Upper lobe of left lung (tissue), 6 donors: ENCODE results near the gene CASR. TPM values are rescaled to one million over a fixed set of nuclear protein-coding genes. Genes with fewer than 3 reads are reported as not detected.
"Not testable (repeated sequence)": the region's sequence is repeated elsewhere in the genome, so short reads cannot be mapped to it uniquely, and the experiment has no call there.

Experiments
- ATAC-seq, 2 donors: fragments of 200-7000 bp; cut with Tn5 transposase; one replicate each; pipeline ENCODE4 v1.9.1; 2022; ENCODE audit warnings: mild to moderate bottlenecking in 2 of 2, moderate library complexity in 2 of 2; ENCODE audit not compliant: low FRiP score in 2 of 2
- DNase-seq, 2 donors: peaks; one replicate each; pipeline ENCODE4 v3.0.0-alpha.2; 2019 to 2020
- H3K27ac ChIP-seq, 4 donors: fragments of 200-600 bp; sonication (generic); one replicate each; pipeline ENCODE4 v1.5.1; 2016 to 2019
- H3K27me3 ChIP-seq, 4 donors: fragments of 200-600 bp; sonication (generic); one replicate each; pipeline ENCODE4 v1.5.1; 2017 to 2019
- H3K36me3 ChIP-seq, 4 donors: fragments of 200-600 bp; sonication (generic); one replicate each; pipeline ENCODE4 v1.5.1; 2016 to 2019
- H3K4me1 ChIP-seq, 4 donors: fragments of 200-600 bp; sonication (generic); one replicate each; pipeline ENCODE4 v1.5.1; 2018 to 2019
- H3K4me3 ChIP-seq, 4 donors: fragments of 200-600 bp; sonication (generic); one replicate each; pipeline ENCODE4 v1.5.1; 2017 to 2019; ENCODE audit warnings: mild to moderate bottlenecking in 2 of 4, moderate library complexity in 1 of 4
- H3K9me3 ChIP-seq, 4 donors: fragments of 200-600 bp; sonication (generic); one replicate each; pipeline ENCODE4 v1.5.1; 2018 to 2019
- CTCF ChIP-seq, 6 experiments: fragments of 450-650 bp in 4 of 6; fragments of 200-600 bp in 2 of 6; sonication (generic) in 2 of 6; IDR thresholded peaks; one replicate each; pipeline ENCODE4 v1.5.1; 2016 to 2019; ENCODE audit warnings: antibody characterized with exemption in 6 of 6
- EP300 ChIP-seq, 4 donors: sonication (generic); formaldehyde crosslinking; IDR thresholded peaks; one replicate each; pipeline ENCODE4 v1.5.1; 2017; ENCODE audit warnings: antibody characterized with exemption in 4 of 4, control low read depth in 2 of 4
- POLR2A ChIP-seq, 4 donors: fragments of 450-650 bp; IDR thresholded peaks; one replicate each; pipeline ENCODE4 v1.5.1; 2016 to 2017; ENCODE audit warnings: antibody characterized with exemption in 4 of 4, mild to moderate bottlenecking in 2 of 4
- POLR2AphosphoS5 ChIP-seq, 2 donors: sonication (generic); formaldehyde crosslinking; IDR thresholded peaks; one replicate each; pipeline ENCODE4 v1.5.1; 2017; ENCODE audit warnings: antibody characterized with exemption in 2 of 2
- WGBS, 2 donors: methylation state at CpG; one replicate each; pipeline ENCODE4 v1.1.5; 2017 to 2018; 5-methylcytosine and 5-hydroxymethylcytosine counted together
- total RNA-seq, 6 donors: library from RNA; depleted of rRNA in 4 of 6; stranded (reverse); fragments of >200 nt in 4 of 6; gene quantifications; one replicate each; pipeline versions ENCODE4 v1.1.0 to v1.2.1, GENCODE V29; 2016 to 2021
- donor health status: DM: no; HTN: no; CAD: no; lungs with moderate emphysema.
- donor health status: DM: no; HTN: yes; CAD: no; lungs with severe emphysema.

Gene CASR
- total RNA-seq, 6 donors from 2014 or later, result 0.10 TPM; not detected in 5

DNA sequence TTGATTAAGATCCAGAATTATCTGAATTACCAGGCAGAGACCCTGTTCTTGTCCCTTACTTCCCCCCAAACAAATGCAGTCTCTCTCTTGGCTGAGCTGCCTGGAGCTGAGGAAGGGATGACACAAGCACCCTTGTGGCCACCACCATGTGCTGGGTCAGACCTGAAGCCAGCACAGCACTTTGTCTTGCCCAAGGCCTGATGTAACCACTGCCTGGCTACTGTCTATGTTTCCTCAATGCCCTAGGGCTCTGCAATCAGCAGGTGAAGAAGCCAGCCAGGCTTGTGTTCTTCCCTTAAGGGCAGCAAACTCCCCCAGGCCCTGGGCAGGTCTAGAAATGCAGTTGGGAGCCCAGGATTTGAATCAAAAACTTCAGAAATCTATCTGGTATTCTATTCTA is 15.8 kb upstream of the CASR start:
- ATAC-seq (no peak), DNase-seq (peak in 1 of 2 donors; percentile 26)
- TF ChIP-seq CTCF (IDR thresholded peaks at IDR 0.05) (no peak), POLR2A (IDR thresholded peaks at IDR 0.05) (no peak), POLR2AphosphoS5 (IDR thresholded peaks at IDR 0.05) (no peak), EP300 (IDR thresholded peaks at IDR 0.05) (no peak)
- Histone ChIP-seq H3K36me3 (no peaks in the 10 kb centered on the region), H3K4me1 (no peaks in the 10 kb centered on the region), H3K4me3 (no peak overlapping the region), H3K9me3 (no peaks in the 10 kb centered on the region), H3K27me3 (no peaks in the 10 kb centered on the region), H3K27ac (no peak overlapping the region)

GRCh38 chr3:122168044-122168443 is 15.4 kb upstream of the CASR start:
- Histone ChIP-seq H3K4me3 (no peak overlapping the region), H3K27me3 (no peaks in the 10 kb centered on the region), H3K36me3 (no peaks in the 10 kb centered on the region), H3K9me3 (peaks cover 0 to 3% (median 0%) of the 10 kb centered on the region in 4 donors), H3K27ac (no peak overlapping the region), H3K4me1 (no peaks in the 10 kb centered on the region)
- WGBS, 2 donors, result 80 to 87% methylated on average over 3 of the region's 3 CpGs
- ATAC-seq (no peak), DNase-seq (no peak)
- TF ChIP-seq CTCF (IDR thresholded peaks at IDR 0.05) (no peak), EP300 (IDR thresholded peaks at IDR 0.05) (no peak), POLR2AphosphoS5 (IDR thresholded peaks at IDR 0.05) (no peak), POLR2A (IDR thresholded peaks at IDR 0.05) (no peak)

DNA sequence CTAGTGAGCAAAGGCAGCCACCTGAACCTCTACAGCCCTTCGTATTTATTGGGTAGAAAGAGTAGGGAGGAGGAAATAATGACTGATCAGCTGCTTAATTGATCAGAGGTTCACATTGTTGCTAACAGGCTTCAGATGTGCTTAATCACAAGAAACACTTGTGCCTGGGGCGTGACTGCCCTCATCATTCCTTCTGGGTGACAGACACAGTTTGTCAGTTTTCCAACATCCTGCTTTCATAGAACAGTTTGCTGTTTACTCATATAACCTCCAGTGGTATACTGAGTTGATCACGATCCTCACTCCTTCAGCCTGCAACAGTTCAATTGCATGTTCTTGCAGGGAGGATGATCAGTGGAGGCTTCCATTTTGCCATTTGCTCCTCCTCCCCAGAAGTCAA is 13.6 kb upstream of the CASR start:
- ATAC-seq (no peak), DNase-seq (no peak)
- Histone ChIP-seq H3K4me3 (no peak overlapping the region), H3K9me3 (peaks cover 0 to 8% (median 0%) of the 10 kb centered on the region in 4 donors), H3K4me1 (no peaks in the 10 kb centered on the region), H3K27me3 (no peaks in the 10 kb centered on the region), H3K27ac (no peak overlapping the region), H3K36me3 (no peaks in the 10 kb centered on the region)
- 70 to 74% methylated on average over 3 of the region's 3 CpGs for WGBS, 2 donors
- no peak for TF ChIP-seq EP300 (IDR thresholded peaks at IDR 0.05)
- TF ChIP-seq CTCF (IDR thresholded peaks at IDR 0.05), result no peak
- no peak for TF ChIP-seq POLR2AphosphoS5 (IDR thresholded peaks at IDR 0.05)
- no peak for TF ChIP-seq POLR2A (IDR thresholded peaks at IDR 0.05)

DNA sequence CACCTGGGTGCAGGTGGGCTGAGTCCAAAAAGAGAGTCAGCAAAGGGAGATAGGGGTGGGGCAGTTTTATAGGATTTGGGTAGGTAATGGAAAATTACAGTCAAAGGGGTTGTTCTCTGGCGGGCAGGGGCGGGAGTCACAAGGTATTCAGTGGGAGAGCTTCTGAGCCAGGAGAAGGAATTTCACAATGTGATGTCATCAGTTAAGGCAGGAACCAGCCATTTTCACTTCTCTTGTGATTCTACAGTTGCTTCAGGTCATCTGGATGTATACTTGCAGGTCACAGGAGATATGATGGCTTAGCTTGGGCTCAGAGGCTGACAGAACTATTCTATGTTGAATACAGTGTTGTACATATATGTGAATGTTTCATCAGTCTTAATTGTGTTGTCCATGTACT is 12.1 kb upstream of the CASR start:
- 94 to 97% methylated on average over 2 of the region's 2 CpGs for WGBS, 2 donors
- not testable (repeated sequence) for ATAC-seq, DNase-seq, H3K9me3 ChIP-seq, H3K27me3 ChIP-seq, H3K4me3 ChIP-seq, H3K27ac ChIP-seq, H3K4me1 ChIP-seq, H3K36me3 ChIP-seq

- Histone ChIP-seq H3K27ac (no peak overlapping the region), H3K36me3 (no peaks in the 10 kb centered on the region), H3K4me1 (peaks cover under 1 to 5% (median 2%) of the 10 kb centered on the region in 4 donors), H3K27me3 (peaks cover 0 to 6% (median 0%) of the 10 kb centered on the region in 4 donors), H3K4me3 (no peak overlapping the region), H3K9me3 (no peaks in the 10 kb centered on the region)
- TF ChIP-seq EP300 (IDR thresholded peaks at IDR 0.05) (no peak), CTCF (IDR thresholded peaks at IDR 0.05) (no peak)
- no peak for ATAC-seq
- 97 to 98% methylated on average over 5 of the region's 5 CpGs for WGBS, 2 donors
- no peak for DNase-seq
Observed at GRCh38 chr3:122178711-122179110, 4.8 kb upstream of the CASR start.
